Measurements from ENCODE around the gene CACNA1B.

GRCh38 chr9:138098116-138098907, 220.7 kb downstream of the CACNA1B start:
- TF ChIP-seq POLR2A (IDR thresholded peaks at IDR 0.05) (no peak), CTCF (IDR thresholded peaks at IDR 0.05) (no peak)
